Endothelial cell (in vitro differentiated cells): ENCODE data around the gene ZDHHC5. TPM values are rescaled to one million over a fixed set of nuclear protein-coding genes. Genes with fewer than 3 reads are reported as not detected.
A peak's percentile ranks its signal among the peaks of the same experiment; 100 is the strongest.

ENCODE experiments used
- DNase-seq: peaks from one replicate; pipeline ENCODE4 v3.0.0; 2021; ENCODE audit warnings: low spot score
- H3K27ac Mint-ChIP-seq: one replicate; pipeline ENCODE4 v1.8.0; 2021; ENCODE audit warnings: mixed read lengths, inconsistent platforms; ENCODE audit not compliant: unreplicated experiment
- H3K27me3 Mint-ChIP-seq: one replicate; pipeline ENCODE4 v1.8.0; 2021; ENCODE audit warnings: mild to moderate bottlenecking, moderate library complexity, mixed read lengths, inconsistent platforms; ENCODE audit not compliant: unreplicated experiment
- H3K36me3 Mint-ChIP-seq: one replicate; pipeline ENCODE4 v1.8.0; 2021; ENCODE audit warnings: mild to moderate bottlenecking, low read depth, mixed read lengths, inconsistent platforms; ENCODE audit not compliant: unreplicated experiment
- H3K4me1 Mint-ChIP-seq: one replicate; pipeline ENCODE4 v1.8.0; 2021; ENCODE audit warnings: mild to moderate bottlenecking, mixed read lengths, inconsistent platforms; ENCODE audit not compliant: unreplicated experiment
- H3K4me3 Mint-ChIP-seq: one replicate; pipeline ENCODE4 v1.8.0; 2021; ENCODE audit warnings: mild to moderate bottlenecking, mixed read lengths, inconsistent platforms; ENCODE audit not compliant: unreplicated experiment
- H3K9me3 Mint-ChIP-seq: one replicate; pipeline ENCODE4 v1.8.0; 2021; ENCODE audit warnings: mixed read lengths, inconsistent platforms; ENCODE audit not compliant: unreplicated experiment
- total RNA-seq: library from RNA; stranded (reverse); fragmentation: NEBNext Ultra II Directional; extraction: Animal tissue kit (Norgen Biotek cat#: 25700); gene quantifications from one replicate; pipeline ENCODE4 v1.2.1, GENCODE V29; 2021; ENCODE audit not compliant: unreplicated experiment
- TF ChIP-seq, protein P1 (sequence below): fragments of 200-600 bp; sonication (generic); IDR thresholded peaks from one replicate; pipeline ENCODE4 v1.5.0; 2021; ENCODE audit warnings: antibody characterized with exemption; ENCODE audit not compliant: unreplicated experiment

Gene ZDHHC5
- total RNA-seq, 1 donor from 2014 or later, result 78.3 TPM

DNA sequence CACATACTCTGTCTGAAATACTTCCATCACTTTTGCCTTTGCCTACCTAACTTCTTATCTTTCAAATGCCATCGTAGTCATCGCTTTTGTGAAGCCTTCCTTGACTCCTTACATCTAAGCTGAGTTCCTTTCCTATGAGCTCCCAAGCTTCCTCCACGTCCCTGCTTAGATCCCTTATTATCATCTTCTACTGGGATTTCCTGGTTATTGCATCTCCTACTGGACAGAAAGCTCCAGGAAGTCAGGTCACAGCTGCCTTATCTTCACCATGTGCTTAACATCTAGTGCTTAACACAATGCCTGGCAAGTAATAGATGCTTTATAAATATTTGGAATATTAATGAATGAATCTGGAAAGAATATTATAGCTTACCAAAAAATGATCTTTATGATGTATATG is 24.1 kb upstream of the ZDHHC5 start:
- TF ChIP-seq, protein P1, sequence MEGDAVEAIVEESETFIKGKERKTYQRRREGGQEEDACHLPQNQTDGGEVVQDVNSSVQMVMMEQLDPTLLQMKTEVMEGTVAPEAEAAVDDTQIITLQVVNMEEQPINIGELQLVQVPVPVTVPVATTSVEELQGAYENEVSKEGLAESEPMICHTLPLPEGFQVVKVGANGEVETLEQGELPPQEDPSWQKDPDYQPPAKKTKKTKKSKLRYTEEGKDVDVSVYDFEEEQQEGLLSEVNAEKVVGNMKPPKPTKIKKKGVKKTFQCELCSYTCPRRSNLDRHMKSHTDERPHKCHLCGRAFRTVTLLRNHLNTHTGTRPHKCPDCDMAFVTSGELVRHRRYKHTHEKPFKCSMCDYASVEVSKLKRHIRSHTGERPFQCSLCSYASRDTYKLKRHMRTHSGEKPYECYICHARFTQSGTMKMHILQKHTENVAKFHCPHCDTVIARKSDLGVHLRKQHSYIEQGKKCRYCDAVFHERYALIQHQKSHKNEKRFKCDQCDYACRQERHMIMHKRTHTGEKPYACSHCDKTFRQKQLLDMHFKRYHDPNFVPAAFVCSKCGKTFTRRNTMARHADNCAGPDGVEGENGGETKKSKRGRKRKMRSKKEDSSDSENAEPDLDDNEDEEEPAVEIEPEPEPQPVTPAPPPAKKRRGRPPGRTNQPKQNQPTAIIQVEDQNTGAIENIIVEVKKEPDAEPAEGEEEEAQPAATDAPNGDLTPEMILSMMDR, result no peak
- no peaks in the 10 kb centered on the region for H3K9me3 Mint-ChIP-seq
- H3K27me3 Mint-ChIP-seq, result peaks cover 38% of the 10 kb centered on the region
- H3K36me3 Mint-ChIP-seq, result peaks cover 12% of the 10 kb centered on the region
- no peak for DNase-seq
- H3K4me3 Mint-ChIP-seq, result no peak overlapping the region
- H3K4me1 Mint-ChIP-seq, result peaks cover 82% of the 10 kb centered on the region
- peak overlapping the region; percentile 70 for H3K27ac Mint-ChIP-seq

DNA sequence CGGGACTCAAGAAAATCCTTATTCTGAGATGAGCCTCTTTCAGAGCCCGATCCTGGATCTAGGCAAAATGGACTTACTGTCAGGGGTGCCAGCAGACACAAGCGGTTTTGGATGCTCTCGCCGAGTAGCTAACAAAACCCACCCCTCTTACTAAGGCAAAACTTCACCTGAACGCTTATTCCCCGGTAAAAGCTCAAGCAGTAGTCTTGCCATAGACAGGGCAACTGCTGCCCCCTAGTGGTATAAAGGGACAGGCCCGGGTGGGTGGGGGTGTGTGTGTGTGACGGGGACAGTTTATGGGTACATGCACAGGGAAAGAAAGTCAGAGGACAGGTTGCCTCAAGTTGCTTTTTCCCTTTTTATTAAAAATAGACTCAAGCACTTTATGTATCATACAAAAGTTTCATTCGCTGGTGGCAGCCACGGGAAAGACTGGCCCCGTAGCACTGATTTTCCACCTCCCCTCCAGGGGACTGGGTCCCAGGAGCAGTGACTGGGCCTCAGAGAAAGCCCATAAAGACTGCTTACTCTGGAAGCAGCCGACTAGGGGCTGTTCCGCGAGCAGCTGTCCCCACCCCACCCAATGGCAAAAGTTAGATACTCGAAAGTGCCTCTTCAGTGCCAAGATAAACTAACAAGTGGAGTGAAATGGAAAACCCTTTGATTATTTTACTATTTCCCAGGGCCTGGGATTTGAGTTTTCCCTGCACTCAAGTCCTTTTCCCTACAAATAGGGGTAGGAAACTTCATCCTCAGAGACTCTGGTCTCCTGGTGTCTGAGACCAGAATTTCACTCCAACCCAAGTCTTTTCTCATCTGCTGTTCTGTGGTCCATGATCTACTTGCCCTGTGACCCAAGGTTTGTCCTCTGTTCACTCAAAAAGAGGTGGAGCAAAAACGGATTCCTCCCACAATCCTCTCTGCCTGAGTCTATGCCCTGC is 22.9 kb upstream of the ZDHHC5 start:
- DNase-seq, result peak; percentile 82
- H3K36me3 Mint-ChIP-seq, result peaks cover 12% of the 10 kb centered on the region
- peaks cover 39% of the 10 kb centered on the region for H3K27me3 Mint-ChIP-seq
- peaks cover 91% of the 10 kb centered on the region for H3K4me1 Mint-ChIP-seq
- TF ChIP-seq, protein P1, result peak; percentile 85
- no peaks in the 10 kb centered on the region for H3K9me3 Mint-ChIP-seq
- no peak overlapping the region for H3K27ac Mint-ChIP-seq
- H3K4me3 Mint-ChIP-seq, result no peak overlapping the region

DNA sequence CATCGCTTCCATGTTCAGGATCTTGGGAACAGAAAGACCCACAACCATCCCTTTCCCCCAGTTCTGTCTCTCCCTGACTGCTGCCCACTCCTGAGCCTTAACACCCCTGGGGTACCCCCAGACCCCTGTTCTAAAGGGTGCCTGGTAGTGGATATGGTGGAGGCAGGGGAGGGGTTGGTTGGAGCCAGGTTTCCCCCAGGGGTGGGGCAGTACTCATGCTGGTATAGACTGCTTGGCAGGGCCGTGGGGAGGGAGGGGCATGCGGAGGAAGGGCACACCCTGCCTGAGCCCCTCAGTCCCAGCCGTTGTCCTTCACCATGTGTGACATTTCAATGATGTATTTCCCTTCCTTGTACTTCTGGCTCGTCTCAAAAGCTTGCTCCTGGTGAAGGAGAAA is 22.2 kb upstream of the ZDHHC5 start:
- H3K4me1 Mint-ChIP-seq, result peaks cover 87% of the 10 kb centered on the region
- TF ChIP-seq, protein P1, result no peak
- no peak for DNase-seq
- H3K9me3 Mint-ChIP-seq, result no peaks in the 10 kb centered on the region
- peak overlapping the region; percentile 79 for H3K4me3 Mint-ChIP-seq
- H3K27me3 Mint-ChIP-seq, result peaks cover 37% of the 10 kb centered on the region
- H3K36me3 Mint-ChIP-seq, result peaks cover 12% of the 10 kb centered on the region
- H3K27ac Mint-ChIP-seq, result no peak overlapping the region

DNA sequence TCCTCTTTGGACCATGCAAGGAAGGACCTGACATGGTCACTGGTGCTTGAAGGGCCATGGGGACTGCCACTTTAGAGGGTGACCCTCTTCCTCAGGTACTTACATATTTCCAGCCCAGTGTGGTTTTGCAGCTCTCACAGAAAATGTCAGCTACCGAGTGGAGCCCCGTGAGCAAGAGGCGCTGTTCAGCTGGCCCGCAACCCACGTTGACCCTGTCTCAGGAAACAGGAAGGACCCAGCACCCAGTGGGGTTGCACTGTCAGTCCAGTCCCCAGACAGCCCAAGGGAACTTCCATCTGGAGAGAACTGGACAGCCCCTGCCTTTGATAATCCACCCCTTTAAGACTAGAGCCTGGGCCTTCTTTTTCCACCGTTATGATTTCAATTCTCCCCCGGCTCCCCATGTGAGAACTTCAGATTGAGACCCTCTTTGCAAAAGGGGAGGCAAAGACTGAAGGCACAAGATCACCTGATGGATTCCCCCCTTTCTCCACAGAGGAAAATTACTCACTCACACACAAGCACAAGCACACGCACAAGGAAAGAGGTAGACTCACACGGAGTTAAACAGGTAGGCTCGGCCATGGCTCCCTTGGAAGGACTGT is 21.6 kb upstream of the ZDHHC5 start:
- peaks cover 84% of the 10 kb centered on the region for H3K4me1 Mint-ChIP-seq
- peak overlapping the region; percentile 79 for H3K4me3 Mint-ChIP-seq
- no peak for DNase-seq
- peak overlapping the region; percentile 78 for H3K27ac Mint-ChIP-seq
- peaks cover 35% of the 10 kb centered on the region for H3K27me3 Mint-ChIP-seq
- H3K36me3 Mint-ChIP-seq, result peaks cover 6% of the 10 kb centered on the region
- H3K9me3 Mint-ChIP-seq, result no peaks in the 10 kb centered on the region
- TF ChIP-seq, protein P1, result no peak

DNA sequence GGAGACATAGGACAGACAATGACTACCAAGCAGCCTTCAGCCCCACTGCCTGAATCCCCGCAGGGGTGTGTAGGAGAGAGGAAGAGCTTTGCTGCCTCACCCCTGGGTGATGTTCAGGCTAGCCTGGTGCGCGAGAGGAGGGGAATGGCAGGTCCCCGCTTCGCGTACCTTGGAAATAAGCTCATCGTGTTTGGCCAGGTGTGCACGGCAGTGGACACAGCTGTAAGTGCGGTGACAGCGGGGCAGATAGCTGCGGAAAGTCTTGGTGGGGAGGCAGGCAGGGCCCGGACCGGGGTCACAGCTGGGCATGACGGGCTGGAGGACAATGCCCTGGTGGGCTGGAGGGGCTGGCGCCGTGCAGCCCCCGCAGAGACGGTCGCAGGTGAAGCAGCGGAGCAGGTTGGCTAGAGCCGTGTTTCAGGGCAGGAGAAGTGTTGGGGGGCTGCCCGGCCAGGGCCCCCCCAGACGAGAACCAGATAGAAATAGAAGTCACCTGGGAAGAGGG is 21.1 kb upstream of the ZDHHC5 start:
- Mint-ChIP-seq H3K36me3 (peaks cover 3% of the 10 kb centered on the region), H3K4me3 (no peak overlapping the region), H3K27ac (no peak overlapping the region), H3K9me3 (no peaks in the 10 kb centered on the region), H3K4me1 (peaks cover 80% of the 10 kb centered on the region), H3K27me3 (peaks cover 34% of the 10 kb centered on the region)
- DNase-seq, result no peak
- TF ChIP-seq, protein P1, result no peak
